Stimulated activated CD8-positive, alpha-beta memory T cell treated with anti-CD3 and anti-CD28 coated beads, Interleukin-4, amount 100 ng/mL, for 4 hours (primary cell): Measurements from ENCODE around the gene MMP14.
A peak's percentile ranks its signal among the peaks of the same experiment; 100 is the strongest.
"Not testable (repeated sequence)": the region's sequence is repeated elsewhere in the genome, so short reads cannot be mapped to it uniquely, and the experiment has no call there.

Experiments used
- DNase-seq, 2 donors: peaks; one replicate each; pipeline ENCODE4 v3.0.0-alpha.2; 2020; ENCODE audit warnings: low read depth in 2 of 2, low spot score in 1 of 2

Gene MMP14

GRCh38 chr14:22814373-22814772, 22.0 kb upstream of the MMP14 start:
- no peak for DNase-seq

GRCh38 chr14:22814941-22815713, 21.3 kb upstream of the MMP14 start, which contains the start of gene SLC7A7:
TSS of gene SLC7A7 (minus strand) at chr14:22815435. CDS start at chr14:22813398, 2,037 bp downstream.
- no peak for DNase-seq

- no peak for DNase-seq
Observed at GRCh38 chr14:22819151-22819988, 17.0 kb upstream of the MMP14 start.

GRCh38 chr14:22820731-22821130, 15.7 kb upstream of the MMP14 start:
- DNase-seq = no peak

GRCh38 chr14:22821193-22822015, 15.0 kb upstream of the MMP14 start:
- DNase-seq = no peak

- DNase-seq = no peak
Observed at GRCh38 chr14:22822016-22822570, 14.3 kb upstream of the MMP14 start.

GRCh38 chr14:22822571-22823098, 13.8 kb upstream of the MMP14 start:
- DNase-seq = peak; percentile 32 to 40

GRCh38 chr14:22824711-22825359, 11.6 kb upstream of the MMP14 start:
- DNase-seq = no peak

GRCh38 chr14:22829076-22829660, 7.2 kb upstream of the MMP14 start:
- DNase-seq = not testable (repeated sequence)

GRCh38 chr14:22829661-22830442, 6.5 kb upstream of the MMP14 start, which contains the start of gene MRPL52:
TSS of gene MRPL52 (plus strand) at chr14:22829887. CDS start at chr14:22829913, 26 bp downstream.
- DNase-seq = peak; percentile 72 to 84

GRCh38 chr14:22830443-22831010, 5.9 kb upstream of the MMP14 start:
- DNase-seq = no peak

GRCh38 chr14:22835505-22835904, 880 bp upstream of the MMP14 start:
- DNase-seq = no peak

GRCh38 chr14:22837114-22837749, 847 bp downstream of the MMP14 start:
- DNase-seq = no peak

GRCh38 chr14:22837750-22838538, 1.6 kb downstream of the MMP14 start:
- no peak for DNase-seq

GRCh38 chr14:22838631-22839041, 2.3 kb downstream of the MMP14 start:
- no peak for DNase-seq

- DNase-seq = no peak
Observed at GRCh38 chr14:22839159-22839779, 2.9 kb downstream of the MMP14 start.

- no peak for DNase-seq
Observed at GRCh38 chr14:22841311-22841710, 4.9 kb downstream of the MMP14 start.
